GM18909 (cell line): ENCODE results near the gene HMMR.
"Not testable (repeated sequence)": the region's sequence is repeated elsewhere in the genome, so short reads cannot be mapped to it uniquely, and the experiment has no call there.

Experiments used
- ATAC-seq: cut with Tn5 transposase; IDR thresholded peaks from one replicate; pipeline ENCODE4 v1.9.1; 2021; ENCODE audit warnings: mild to moderate bottlenecking; ENCODE audit not compliant: unreplicated experiment, poor library complexity

The HMMR gene

GRCh38 chr5:163460562-163461171 lies at the start of gene HMMR:
HMMR (plus strand) TSS chr5:163460632; CDS start chr5:163460693, 61 bp downstream.
- no peak for ATAC-seq

DNA sequence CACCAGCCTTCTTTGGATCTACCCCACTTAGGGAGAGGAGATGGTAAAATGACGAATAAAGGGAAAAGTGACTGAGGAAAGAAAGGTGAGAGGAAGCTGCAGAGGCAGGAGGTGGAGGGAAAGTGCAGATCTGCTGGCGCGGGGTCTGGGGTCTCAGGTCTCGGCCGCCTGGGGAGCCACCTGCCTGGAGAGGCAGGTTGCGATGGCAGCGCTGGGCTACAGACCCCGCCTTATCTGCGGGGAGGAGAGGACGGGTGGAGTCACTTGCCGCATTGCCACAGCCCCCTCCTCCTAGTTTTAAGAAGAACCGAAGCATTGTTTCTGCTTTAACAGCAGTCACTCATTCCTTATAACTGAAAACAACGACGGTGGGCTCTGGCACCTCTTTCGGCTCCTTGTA lies 44.8 kb upstream of the HMMR start:
- ATAC-seq: not testable (repeated sequence)

DNA sequence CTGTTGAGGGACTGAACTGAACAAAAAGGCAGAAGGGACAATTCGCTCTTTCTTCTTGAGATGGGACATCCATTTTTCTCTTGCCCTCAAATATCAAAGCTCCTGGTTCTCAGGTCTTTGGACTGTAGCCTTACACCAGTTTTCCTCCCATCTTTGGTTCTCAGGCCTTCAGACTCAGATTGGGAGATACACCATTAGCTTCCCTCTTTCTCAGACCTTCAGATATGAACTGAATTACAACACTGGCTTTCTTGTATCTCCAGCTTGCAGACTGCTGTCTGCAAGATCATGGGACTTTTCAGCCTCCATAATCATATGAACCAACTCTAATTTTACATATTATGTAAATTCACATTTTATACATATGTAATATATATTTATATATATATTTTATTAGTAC lies 35.6 kb upstream of the HMMR start:
- ATAC-seq: no peak

DNA sequence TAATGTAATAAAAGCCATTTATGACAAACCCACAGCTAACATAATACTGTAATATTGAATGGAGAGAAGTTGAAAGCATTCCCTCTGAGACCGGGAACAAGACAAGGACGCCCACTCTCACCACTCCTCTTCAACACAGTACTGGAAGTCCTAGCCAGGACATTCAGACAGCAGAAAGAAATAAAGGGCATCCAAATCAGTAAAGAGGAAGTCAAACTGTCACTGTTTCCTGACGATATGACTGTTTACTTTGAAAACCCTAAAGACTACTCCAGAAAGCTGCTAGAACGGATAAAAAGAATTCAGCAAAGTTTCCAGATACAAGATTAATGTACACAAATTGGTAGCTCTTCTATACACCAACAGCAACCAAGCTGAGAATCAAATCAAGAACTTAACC lies 34.3 kb upstream of the HMMR start:
- not testable (repeated sequence) for ATAC-seq

- no peak for ATAC-seq
These were observed 27.9 kb upstream of the HMMR start for GRCh38 chr5:163432544-163432943.

GRCh38 chr5:163433271-163433670 lies 27.2 kb upstream of the HMMR start:
- ATAC-seq: no peak

GRCh38 chr5:163434401-163434866 lies 26.0 kb upstream of the HMMR start:
- no peak for ATAC-seq

GRCh38 chr5:163436515-163436914 lies 23.9 kb upstream of the HMMR start:
- no peak for ATAC-seq

DNA sequence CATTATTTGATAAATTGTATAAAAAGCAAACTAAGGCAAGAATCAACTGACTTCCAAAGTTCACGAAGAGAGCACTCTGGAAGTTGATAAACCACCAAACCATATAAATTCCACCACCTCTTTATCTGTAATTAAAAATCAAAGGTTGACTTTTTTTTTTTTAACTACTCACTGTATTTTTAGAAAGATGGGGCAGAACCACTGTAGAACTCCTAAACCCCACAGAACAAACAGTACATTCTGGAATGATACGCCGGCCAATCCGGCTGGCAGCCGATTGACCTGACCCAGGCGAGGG lies 23.5 kb upstream of the HMMR start:
- no peak for ATAC-seq

DNA sequence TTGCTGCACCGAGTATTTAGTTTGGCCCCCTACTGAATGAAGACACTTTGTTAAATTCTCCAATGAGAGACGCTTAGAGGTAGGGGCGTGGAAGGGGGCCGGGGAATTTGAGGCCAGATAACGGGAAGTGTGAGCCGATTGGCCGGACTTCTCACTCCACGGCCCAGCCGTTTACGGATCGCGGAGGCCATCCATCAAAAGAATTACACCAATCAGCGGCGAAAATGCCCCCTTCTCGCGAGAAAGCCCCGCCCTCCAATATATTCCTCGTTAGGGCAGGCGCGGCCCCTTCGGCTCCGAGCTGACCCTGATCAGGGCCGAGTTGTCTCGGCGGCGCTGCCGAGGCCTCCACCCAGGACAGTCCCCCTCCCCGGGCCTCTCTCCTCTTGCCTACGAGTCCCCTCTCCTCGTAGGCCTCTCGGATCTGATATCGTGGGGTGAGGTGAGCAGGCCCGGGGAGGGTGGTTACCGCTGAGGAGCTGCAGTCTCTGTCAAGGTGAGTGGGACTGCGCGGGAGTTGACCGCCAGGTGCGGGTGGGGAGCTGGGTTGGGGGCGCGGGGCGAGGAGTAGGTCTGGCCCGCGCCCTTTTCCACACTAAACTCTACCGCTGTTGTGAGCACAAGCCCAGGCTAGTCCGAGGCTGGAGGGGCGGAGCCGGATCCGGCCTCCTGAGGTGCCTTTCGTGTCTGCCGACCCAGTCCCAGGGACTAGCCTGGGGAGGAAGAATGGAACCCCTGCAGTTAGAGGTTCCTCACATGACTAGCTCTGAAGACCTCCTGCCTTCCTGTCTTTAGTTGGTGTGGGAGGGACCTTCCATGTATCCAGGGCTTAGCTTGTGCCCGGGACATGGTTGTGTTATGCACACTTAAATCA lies 22.9 kb upstream of the HMMR start, which contains the start of gene CCNG1:
CCNG1 (plus strand) TSS at position 287 of the 874 bp plus-strand sequence. CDS start 1,662 bp downstream, outside the sequence.
- peak; percentile 96 for ATAC-seq

DNA sequence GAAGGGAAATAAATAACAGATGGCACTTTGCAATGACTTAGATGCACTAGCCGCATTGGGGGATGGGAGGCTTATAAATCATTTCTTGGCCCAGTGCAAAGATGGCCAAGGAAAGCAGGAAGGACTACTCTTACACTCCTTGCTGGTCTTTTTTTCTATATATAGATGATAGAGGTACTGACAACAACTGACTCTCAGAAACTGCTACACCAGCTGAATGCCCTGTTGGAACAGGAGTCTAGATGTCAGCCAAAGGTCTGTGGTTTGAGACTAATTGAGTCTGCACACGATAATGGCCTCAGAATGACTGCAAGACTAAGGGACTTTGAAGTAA lies 21.4 kb upstream of the HMMR start:
- no peak for ATAC-seq

- ATAC-seq: no peak
These were observed 19.5 kb upstream of the HMMR start for GRCh38 chr5:163440954-163441353.

GRCh38 chr5:163444526-163444925 lies 15.9 kb upstream of the HMMR start:
- ATAC-seq: no peak

GRCh38 chr5:163445345-163445744 lies 15.1 kb upstream of the HMMR start:
- no peak for ATAC-seq

DNA sequence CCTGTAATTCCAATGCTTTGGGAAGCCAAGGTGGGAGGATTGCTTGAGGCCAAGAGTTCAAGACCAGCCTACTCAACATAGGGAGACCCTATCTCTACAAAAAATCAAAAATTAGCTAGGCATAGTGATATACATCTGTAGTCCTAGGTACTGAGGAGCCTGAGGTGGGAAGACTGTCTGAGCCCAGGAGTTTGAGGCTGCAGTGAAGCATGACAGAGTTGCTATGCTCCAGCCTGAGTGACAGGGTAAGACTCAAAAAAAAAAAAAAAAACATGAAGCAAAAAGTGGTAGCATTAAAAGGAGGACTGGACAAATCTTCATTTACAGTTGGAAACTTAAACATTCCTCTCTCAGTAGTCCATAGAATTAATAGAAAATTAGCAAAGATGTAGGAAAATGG lies 13.2 kb upstream of the HMMR start:
- no peak for ATAC-seq

DNA sequence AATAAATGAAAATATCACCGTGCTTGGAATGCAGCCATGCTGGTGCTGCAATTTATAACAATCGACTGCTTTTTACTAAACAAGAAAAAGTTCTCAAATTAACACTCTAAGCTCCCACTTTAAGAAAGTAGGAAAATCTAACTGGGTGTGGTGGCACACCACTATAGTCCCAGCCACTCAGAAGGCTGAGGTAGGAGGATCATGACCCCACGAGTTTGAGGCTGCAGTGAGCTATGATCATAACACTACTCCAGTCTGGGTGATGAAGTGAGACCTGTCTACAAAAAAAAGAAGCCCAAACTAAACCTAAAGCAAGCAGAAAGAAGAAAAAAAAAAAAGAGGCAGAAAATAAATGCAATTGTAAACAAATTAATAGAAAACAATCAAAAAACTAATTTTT lies 12.6 kb upstream of the HMMR start:
- no peak for ATAC-seq

DNA sequence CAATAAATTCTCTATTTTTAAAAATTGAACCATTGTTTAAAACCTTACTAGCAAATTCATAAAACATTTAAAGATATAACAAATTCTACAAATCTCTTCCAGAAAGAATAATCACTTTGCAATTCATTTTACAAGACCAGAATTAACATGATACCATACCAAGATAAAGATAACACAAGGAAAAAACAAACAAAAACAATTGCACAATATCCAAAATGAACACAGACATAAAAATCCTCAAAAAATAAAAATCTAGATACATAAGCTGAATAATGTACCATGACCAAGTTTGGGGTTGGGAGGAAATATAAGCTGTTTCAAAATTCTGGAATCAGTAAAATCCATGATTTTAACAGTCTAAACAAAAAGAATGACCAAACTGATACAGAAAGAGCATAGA lies 11.9 kb upstream of the HMMR start:
- ATAC-seq: no peak

DNA sequence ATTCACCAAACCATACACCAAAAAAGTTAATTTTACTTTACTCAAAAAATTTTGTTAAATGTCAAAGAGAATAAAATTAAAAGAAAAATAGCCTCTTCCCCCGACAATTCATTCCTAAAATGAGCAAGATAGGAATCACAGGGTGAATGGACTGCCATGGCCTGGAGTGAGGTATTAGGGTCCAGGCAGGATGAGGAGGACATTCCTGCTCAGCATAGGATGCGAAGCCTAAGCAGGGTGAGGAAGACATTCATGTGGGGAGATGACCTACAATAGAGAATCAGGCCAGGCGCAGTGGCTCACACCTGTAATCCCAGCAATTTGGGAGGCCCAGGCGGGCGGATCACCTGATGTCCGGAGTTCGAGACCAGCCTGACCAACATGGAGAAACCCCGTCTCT lies 8.9 kb upstream of the HMMR start:
- ATAC-seq: no peak

DNA sequence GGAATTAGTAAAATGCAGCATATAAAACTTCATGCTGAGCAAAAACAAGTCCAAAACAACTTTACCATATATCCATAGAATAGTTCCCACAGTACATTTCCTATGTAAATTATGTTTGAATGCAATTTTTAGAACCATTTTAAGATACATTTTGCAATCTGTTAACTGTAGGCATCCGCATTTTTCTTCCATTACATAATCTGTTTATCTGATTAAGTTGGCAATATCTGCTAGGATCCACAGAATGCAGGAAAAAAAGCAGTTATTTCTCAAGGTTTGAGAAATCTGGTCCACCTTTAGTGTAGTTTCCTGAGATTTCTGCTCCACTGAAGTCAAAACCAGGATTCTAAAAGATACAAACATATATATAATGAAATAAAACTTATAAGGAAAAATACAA lies 6.7 kb upstream of the HMMR start:
- no peak for ATAC-seq

DNA sequence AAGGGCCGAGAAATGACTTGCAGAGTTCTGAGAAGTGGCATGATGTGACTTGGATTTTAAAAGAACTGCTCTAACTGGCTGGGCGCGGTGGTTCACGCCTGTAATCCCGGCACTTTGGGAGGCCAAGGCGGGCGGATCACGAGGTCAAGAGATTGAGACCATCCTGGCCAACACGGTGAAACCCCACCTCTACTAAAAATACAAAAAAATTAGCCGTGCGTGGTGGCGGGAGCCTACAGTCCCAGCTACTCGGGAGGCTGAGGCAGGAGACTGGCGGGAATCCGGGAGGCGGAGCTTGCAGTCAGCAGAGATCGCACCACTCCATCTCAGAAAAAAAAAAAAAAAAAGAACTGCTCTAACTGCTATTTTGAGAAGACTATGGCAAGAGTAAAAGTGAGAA lies 5.0 kb upstream of the HMMR start:
- not testable (repeated sequence) for ATAC-seq

- ATAC-seq: no peak
These were observed 4.3 kb upstream of the HMMR start for GRCh38 chr5:163456029-163456589.

GRCh38 chr5:163456840-163457239 lies 3.6 kb upstream of the HMMR start:
- no peak for ATAC-seq
